Activated T-helper 1 cell treated with anti-CD3 and anti-CD28 coated beads, Interleukin-2, amount 50 U/mL, for 16 hours (primary cell): ENCODE results near the gene KNTC1.
"Not testable (repeated sequence)": the region's sequence is repeated elsewhere in the genome, so short reads cannot be mapped to it uniquely, and the experiment has no call there.

ENCODE experiments used
- DNase-seq, 2 donors: peaks; one replicate each; pipeline ENCODE4 v3.0.0-alpha.2; 2020; ENCODE audit warnings: low read depth in 1 of 2, low spot score in 1 of 2

The KNTC1 gene

DNA sequence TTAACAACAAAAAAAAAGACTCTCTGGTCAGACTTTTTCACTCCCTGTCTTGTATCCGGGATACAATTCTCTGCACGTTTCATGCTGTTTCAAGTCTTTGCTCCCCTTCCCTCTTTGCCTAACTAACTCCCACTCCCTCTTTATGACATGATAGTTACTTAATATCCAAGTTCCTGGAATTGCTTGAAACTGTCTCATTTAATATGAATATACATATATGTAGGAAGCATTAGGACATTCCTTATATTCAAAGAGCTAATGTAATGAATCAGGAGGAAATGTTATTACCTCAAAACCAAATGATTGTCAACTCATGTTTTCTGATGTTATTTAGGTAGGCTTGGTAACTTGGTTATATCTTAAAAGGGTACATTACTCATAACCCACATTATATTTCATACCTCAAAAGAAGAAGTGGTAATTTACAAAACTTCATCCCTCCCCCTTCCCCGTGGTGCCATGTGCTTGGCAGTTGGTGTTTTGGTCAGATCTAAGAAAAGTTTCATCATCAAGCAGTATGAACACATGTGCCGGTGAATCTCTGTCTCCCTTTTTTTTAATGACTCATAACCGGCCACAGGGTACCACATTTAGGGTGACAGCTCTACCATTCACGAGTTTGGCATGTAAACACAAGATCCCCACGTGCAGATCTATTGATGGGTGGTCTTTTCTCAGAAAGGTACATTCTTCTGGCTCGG lies 119.6 kb downstream of the KNTC1 start:
- DNase-seq, result peak in 1 of 2 donors; percentile 29

DNA sequence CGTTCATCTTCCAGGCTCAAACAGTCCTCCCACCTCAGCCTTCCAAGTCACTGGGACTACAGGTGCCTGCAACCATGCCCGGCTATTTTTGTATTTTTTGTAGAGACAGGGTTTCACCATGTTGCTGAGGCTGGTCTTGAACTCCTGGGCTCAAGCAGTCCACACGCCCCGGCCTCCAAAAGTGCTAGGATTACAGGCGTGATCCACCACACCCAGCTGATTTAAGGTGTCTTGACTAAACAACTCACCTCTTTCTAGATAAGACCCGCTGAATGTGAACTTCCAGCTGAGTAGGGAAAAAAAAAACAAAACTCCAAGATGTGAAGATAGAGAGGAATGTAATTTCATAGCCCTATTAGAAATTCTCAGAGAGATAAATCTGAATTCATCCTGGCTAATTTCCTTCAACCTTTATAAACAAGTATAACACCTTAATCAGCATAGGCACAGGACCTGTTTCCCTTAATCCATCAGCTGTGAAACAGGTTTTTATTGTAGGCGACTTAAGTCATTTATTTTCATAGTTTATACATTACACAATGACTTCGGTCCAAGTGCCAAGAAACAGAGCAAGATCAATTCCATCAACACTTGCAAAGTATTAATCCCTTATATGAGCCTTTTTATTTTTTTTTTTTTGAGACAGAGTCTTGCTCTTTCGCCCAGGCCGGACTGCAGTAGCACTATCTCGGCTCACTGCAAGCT lies 124.6 kb downstream of the KNTC1 start:
- no peak for DNase-seq

DNA sequence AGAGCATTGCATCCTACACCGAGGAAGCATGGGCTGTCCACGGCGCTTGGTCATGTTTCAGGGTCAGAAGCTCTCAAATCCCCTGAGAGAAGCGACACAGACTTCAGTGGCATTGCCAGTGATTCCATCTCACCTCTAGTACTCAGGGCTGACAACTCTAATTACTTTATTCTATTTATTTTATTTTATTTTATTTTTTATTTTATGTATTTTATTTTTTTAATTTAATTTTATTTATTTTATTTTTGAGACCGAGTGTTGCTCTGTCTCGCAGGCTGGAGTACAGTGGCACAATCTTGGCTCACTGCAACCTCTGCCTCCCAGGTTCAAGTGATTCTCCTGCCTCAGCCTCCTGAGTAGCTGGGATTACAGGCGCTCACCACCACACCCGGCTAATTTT lies 126.2 kb downstream of the KNTC1 start:
- DNase-seq, result not testable (repeated sequence)

DNA sequence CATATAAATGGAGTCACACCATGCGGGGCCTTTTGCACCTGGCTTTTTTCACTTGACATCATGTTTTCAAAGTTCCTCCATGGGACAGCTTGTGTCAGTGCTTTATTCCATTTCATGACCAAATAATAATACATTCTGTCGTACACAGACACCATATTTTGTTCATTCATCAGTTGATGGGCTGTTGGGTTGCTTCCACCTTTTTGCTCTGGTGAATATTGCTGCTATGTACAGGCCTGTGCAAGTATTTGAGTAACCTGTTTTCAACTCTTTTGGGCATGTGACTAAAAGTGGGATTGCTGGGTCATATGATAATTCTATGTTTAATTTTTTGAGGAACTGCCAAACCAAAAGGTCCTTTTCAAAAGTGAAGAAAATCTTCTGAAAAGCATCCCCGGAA lies 129.2 kb downstream of the KNTC1 start:
- DNase-seq, result no peak

DNA sequence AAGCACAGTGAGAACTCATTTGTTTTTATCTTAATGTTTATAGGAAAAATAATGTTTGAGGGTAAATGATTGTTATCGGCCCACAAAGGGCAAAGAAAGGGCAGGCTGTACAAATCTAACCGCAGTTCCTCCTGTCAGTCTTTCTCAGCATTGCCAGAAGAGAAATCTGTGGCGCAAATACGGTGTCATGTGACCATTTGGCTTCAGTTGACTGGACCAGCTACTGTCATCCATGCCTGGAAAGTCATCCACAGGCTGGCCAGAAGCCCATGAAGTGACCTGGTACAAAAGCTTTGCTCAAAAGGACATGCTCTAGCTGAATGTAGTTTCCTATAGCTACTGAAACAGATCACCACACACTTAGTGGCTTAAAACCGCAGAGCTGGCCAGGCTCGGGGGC lies 132.5 kb downstream of the KNTC1 start:
- DNase-seq, result no peak

DNA sequence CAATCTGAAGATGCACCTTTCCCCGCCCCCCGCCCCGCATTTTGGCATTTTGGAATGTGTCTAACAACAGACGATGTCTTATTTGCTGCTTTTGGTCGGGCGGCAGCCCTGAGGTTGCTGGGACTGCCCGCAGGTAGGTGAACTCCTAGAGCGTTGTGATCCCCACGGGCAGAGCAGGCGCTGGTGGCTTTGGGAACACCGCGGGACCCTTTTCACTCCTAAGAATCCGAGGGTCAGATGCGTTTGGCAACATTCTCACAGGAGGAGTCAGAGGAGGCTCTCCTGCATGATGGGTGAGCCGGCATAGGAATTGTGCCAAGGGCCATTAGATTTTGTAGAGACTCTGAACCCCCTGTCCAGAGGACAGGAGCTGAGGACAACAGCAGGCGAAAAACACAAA lies 134.2 kb downstream of the KNTC1 start:
- DNase-seq, result no peak

DNA sequence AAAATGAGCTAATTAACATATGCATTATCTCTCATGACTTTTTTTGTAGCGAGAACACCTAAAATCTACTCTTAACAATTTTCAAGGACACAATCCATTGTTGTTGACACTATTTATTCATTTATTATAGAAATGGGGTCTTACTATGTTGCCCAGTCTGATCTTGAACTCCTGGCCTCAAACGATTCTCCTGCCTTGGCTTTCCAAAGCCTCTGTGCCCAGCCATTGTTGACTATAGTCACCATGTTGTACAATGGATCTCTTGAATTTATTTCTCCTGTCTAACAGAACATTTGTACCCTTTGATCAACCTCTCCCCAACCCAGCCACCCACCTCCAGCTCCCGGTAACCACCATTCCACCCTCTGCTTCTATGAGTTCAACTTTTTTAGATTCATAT lies 134.9 kb downstream of the KNTC1 start:
- DNase-seq, result no peak

DNA sequence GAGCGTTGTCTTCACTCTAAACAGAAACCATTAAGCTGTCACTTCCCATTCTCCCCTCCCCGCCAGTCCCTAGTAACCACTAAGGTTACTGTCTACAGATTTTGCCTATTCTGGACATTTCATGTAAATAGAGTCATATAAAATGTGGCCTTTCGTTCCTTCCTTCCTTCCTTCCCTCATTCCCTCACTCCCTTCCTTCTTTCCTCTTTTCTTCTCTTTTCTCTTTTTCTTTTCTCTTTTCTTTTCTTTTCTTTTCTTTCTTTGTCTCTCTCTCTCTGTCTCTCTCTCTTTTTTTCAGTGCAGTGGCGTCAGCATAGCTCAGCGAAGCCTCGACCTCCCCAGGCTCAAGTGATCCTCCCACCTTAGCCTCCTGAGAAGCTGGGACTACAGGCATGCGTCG lies 138.3 kb downstream of the KNTC1 start:
- DNase-seq, result no peak

DNA sequence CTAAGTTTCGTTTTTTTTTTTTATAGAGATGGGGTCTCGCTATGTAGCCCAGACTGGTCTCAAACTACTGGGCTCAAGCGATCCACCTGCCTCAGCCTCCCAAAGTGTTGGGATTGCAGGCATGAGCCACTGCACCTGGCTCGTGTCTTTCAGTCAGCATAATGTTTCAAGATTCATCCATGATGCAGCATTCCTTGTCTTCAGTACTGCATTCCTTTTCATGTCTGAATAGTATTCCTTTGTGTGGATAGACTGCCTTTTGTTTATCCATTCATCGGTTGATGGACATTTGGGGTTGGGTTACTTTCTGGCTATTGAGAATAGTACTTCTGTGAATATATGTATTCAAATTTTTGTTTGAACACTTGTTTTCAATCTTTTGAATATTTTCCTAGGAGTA lies 138.7 kb downstream of the KNTC1 start:
- DNase-seq, result no peak

DNA sequence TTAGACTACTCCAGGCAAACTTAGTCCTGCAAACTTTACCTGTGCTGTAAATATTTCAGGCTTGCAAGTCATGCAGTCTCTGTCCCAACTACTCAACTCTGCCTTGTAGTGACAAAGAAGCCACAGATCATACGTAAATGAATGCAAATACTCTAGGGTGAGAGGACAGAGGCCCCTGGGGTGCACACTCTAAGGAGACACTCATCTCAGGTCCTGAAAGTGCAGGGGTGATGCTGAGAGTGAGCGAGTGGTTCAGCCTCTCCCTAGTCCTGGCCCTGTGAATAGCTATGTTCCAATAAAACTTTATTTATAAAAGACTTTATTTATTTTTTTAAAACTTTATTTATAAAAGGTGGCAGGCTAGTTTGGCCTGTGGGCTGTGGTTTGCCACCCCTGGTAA lies 141.2 kb downstream of the KNTC1 start:
- DNase-seq, result no peak

DNA sequence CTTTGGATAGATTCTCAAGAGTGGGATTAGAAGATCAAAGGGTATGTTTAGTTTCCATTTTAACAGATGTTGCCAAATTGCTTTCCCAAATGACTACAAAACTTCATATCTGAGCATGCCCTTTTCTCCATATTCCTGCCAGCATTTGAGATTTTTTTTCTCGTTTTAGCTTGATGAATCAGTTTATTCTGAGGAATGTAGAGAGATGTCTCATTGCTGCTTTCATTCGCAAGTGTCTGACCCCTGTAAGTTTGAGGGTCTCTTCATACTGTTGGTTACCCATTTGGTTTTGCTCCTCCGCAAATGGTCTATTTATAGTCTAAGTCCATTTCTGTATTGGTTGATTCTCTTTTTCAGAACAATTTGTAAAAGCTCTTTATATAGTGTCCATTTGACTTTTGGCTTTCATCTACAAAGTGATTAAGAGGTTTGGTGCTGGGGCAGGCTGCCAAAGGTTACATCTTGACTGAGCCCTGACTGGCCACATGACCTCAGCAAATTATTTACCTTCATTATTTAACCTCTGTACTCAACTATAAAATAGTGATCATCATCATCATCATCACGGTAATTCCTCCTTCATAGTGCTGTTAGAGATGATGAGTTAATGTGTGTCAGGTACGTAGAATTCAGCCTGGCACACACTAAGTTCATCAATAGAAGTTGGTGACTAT lies 142.5 kb downstream of the KNTC1 start:
- DNase-seq, result no peak

DNA sequence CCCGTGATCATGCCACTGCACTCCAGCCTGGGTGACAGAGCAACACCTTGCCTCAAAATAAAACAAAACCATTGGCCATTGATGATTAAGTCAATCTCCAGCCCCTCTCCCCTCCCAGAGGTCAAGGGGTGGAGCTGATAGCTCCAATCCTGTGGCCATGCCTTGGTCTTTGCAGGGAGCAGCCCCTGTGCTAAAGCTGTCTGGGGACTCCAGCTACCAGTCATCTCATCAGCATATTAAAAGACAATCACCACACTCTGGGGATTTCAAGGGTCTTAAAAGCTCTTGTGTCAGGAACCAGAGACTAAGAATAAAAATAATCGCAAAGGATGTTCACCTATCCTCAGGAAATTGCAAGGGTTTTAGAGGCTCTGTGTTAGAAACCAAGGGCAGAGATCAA lies 145.5 kb downstream of the KNTC1 start:
- no peak for DNase-seq
